HG03103 (cell line): ENCODE measurements around the gene GABRD.

Experiments
- ATAC-seq: cut with Tn5 transposase; IDR thresholded peaks from one replicate; pipeline ENCODE4 v1.9.1; 2021; ENCODE audit warnings: low read depth; ENCODE audit not compliant: unreplicated experiment

Gene GABRD

GRCh38 chr1:2014741-2015735, 4.1 kb upstream of the GABRD start:
- no peak for ATAC-seq

GRCh38 chr1:2016123-2016522, 3.0 kb upstream of the GABRD start:
- no peak for ATAC-seq

- ATAC-seq, result no peak
These were observed 651 bp upstream of the GABRD start for GRCh38 chr1:2018217-2019171.

DNA sequence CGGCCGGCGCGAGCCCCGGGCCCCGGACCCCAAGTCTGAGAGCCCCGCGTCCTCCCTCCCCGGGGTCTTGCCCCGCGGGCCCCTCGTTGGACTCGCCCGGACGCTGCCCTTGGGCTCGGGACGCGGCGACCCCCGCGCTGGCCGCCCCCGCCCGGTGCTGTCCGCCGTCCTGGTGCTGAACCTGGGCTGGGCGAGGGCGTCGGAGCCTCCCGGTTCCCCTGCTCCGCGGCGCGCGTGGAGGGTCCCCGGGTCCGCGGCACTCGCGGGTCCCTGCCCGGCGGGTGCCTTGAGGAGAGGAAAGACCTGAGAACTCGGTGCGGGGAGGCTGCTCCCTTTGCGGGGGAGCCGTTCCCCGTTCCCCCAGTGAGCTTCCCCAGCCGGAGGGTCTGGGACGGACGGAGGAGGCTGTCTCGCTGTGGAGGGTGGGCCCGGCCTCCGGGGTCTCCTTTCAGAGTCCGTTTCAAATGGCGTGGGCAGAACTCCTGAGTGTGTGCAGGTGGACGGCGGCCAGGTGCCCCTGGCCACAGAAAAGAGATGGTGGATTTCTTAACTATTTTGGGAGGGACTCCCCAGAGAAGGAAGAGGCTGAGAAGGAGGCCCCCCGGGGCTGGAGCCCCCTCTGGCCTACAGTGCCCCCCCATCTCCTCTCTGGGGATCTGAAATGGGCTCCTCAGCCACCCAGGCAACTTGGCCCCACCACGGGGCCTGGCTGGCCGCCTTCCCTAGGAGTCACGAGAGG, 595 bp downstream of the GABRD start:
- no peak for ATAC-seq

DNA sequence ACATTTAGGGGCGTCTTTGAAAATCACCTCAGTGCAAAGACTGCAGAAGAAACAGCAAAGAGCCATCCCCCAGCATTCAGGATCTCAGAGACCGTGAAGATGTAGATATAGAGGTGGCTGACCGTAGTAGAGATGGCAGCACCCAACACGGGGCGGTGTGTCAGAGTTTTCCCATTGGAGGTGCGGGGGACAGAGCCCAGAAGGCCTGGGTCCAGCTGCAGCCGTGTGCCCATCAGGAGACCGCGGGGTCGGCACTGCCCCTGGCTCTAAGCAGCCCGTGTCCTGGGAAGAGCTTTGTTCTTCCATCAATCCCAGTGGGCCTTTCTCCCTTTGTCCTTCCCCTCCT, 1.1 kb downstream of the GABRD start:
- ATAC-seq, result no peak

- no peak for ATAC-seq
These were observed 2.4 kb downstream of the GABRD start for GRCh38 chr1:2021550-2021949.

DNA sequence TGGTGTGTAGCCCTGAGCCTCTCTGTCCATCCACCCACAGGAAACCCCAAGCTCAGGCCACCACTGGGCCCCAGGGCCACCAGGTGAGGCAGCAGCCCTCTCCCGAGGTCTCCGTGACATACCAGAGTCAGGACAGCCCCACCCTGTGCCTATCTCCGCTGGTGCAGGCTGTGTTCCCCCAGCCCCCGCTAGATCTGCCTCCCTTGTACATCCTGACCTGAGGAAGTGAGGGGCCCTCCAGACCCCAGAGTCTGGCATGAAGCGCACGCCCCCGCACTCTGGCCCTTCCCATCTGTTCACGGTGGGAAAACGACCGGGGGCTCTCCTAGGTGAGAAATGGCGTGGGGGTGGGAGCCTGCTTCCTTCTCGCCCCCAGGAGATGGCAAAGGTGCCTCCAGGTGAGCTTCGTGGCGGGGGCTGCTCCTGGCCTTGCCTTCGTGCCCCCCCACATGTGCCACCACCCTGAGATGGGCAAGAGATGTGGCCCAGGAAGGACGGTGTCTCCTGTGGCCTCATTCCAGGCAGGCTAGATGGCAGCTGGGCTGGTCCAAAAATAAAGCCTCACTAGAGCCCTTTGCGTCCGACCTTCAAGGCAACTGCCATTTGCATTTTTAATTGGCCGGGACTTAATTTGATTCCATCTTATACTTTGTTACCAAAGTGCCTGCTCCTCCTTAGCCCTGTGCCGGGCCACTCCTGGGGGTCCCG, 3.1 kb downstream of the GABRD start:
- no peak for ATAC-seq

GRCh38 chr1:2023187-2023586, 4.0 kb downstream of the GABRD start:
- ATAC-seq, result no peak

GRCh38 chr1:2024451-2024850, 5.3 kb downstream of the GABRD start:
- no peak for ATAC-seq

DNA sequence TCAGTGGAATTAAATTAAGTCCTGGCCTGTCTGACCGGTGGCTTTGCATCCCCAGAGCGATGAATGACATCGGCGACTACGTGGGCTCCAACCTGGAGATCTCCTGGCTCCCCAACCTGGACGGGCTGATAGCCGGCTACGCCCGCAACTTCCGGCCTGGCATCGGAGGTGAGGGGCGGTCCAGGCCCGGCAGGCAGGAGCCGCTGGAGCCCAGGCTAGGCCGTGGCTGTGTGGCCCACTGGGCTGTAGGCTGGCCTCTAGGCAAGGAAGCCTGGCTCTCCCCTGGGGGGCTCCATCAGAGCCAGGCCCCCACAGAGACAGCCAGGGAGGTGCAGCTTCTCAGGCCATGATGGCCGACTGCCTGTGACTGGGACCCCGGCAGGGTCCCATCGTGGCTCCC, 5.7 kb downstream of the GABRD start:
- ATAC-seq, result no peak

DNA sequence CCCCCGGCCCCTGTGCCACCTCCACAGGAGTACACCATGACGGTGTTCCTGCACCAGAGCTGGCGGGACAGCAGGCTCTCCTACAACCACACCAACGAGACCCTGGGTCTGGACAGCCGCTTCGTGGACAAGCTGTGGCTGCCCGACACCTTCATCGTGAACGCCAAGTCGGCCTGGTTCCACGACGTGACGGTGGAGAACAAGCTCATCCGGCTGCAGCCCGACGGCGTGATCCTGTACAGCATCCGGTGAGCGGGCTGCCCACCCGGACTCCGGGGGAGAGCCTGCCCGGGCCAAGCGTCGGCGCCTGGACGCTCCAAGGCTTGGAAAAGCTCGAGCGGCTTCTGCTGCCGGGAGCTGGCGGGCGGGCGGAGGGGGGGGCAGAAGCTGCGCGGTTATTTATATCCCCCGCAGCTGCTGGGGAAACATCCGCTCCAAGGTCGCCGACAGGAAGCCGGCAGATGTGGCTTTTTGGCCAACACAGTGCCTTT, 6.4 kb downstream of the GABRD start:
- ATAC-seq, result no peak

- ATAC-seq, result no peak
These were observed 8.9 kb downstream of the GABRD start for GRCh38 chr1:2027961-2028583.

DNA sequence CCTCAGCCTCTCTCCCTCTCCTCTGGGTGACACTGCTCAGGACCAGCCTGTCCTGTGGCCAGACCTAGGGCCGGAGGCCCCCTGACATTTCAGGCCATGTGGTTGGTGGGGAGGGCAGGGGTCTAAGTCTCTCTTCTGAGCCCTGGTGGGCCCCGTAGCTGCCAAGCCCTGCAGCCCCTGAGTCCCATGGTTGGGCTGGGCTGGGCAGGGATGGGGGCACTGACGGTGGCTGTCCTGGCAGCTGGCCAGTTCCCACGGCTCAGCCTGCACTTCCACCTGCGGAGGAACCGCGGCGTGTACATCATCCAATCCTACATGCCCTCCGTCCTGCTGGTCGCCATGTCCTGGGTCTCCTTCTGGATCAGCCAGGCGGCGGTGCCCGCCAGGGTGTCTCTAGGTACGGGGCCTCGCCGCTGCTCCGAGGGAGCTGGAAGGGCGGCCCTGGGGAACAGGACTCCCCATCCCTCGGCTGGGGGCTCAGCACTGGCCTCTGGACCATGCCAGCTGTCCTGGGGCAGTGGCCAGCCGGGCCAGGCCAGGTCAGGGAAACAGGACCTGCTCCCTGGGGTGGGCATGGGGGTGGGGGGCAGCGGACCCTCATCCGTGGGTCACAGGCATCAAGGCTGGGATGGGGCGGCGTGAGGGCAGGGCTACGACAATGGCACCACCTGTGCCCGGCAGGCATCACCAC, 9.9 kb downstream of the GABRD start:
- ATAC-seq, result no peak

- no peak for ATAC-seq
These were observed 10.4 kb downstream of the GABRD start for GRCh38 chr1:2029561-2029960.

DNA sequence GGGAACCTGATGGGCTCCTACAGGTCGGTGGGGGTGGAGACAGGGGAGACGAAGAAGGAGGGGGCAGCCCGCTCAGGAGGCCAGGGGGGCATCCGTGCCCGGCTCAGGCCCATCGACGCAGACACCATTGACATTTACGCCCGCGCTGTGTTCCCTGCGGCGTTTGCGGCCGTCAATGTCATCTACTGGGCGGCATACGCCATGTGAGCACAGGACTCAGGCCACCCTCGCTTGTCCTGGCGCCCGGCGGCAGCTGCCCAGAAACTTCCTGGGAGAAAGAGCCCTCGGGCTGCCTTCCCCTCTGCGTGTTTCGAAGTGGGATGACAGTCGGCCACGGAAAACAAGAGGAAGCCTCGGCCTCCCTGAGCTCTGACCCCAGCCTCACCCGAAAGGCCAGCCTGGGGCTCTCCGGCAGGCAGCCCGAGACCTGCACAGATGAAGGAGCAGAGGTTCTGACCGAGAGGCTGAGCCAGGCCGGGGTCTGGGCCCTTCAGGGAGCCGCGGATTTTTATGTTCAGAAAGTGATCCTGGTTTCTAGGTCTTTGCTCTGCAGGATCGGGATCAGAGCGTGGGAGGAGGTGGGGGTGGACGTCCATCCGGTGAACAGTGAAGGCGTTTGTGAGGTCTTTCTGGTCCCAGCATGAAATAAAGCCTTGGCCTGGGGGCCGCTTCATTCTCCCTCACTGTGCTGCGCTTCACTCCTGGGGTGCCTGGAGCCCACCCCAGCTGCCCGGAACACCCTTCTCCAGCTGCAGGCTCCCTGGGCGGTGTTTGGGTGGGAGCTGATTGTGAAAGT, 11.1 kb downstream of the GABRD start:
- no peak for ATAC-seq

- ATAC-seq, result no peak
These were observed 12.7 kb downstream of the GABRD start for GRCh38 chr1:2031546-2032540.

GRCh38 chr1:2032737-2033136, 13.6 kb downstream of the GABRD start:
- no peak for ATAC-seq
